NT2/D1 (cell line): ENCODE data around the gene COBL.

ENCODE experiments used
- DNase-seq: peaks from one replicate; pipeline ENCODE4 v3.0.0-alpha.2; 2011; ENCODE audit warnings: low read depth, low spot score
- H3K27me3 ChIP-seq: 2 replicates; pipeline ENCODE4 v1.6.0; 2011; ENCODE audit warnings: mild to moderate bottlenecking; ENCODE audit not compliant: insufficient read length, insufficient read depth
- H3K36me3 ChIP-seq: 2 replicates; pipeline ENCODE4 v1.6.1; 2011; ENCODE audit warnings: mild to moderate bottlenecking, low read length, mixed read lengths; ENCODE audit not compliant: insufficient read depth, insufficient read length
- H3K4me1 ChIP-seq: 2 replicates; pipeline ENCODE4 v1.5.1; 2011; ENCODE audit not compliant: insufficient read depth, insufficient read length
- H3K4me3 ChIP-seq: 2 replicates; pipeline ENCODE4 v1.5.1; 2011; ENCODE audit warnings: low read depth; ENCODE audit not compliant: insufficient read length
- H3K9ac ChIP-seq: 2 replicates; pipeline ENCODE4 v1.6.0; 2011; ENCODE audit warnings: low read depth; ENCODE audit not compliant: insufficient read length
- H3K9me3 ChIP-seq: 2 replicates; pipeline ENCODE4 v1.5.1; 2011; ENCODE audit warnings: mild to moderate bottlenecking, low read length; ENCODE audit not compliant: insufficient read depth
- SUZ12 ChIP-seq: IDR thresholded peaks from 2 replicates; pipeline ENCODE4 v1.6.1; 2011; ENCODE audit not compliant: insufficient read length, insufficient read depth; ENCODE audit errors: extremely low read depth
- YY1 ChIP-seq: IDR thresholded peaks from 2 replicates; pipeline ENCODE4 v1.6.1; 2011; ENCODE audit not compliant: insufficient read length, insufficient read depth
- ZNF274 ChIP-seq: IDR thresholded peaks from 2 replicates; pipeline ENCODE4 v1.6.1; 2011; ENCODE audit warnings: mild to moderate bottlenecking, low read depth, low read length

Gene COBL

GRCh38 chr7:51080216-51080615 is 236.4 kb downstream of the COBL start:
- TF ChIP-seq ZNF274, result no peak
- H3K27me3 ChIP-seq, result no peaks in the 10 kb centered on the region
- peaks cover 15% of the 10 kb centered on the region for H3K4me1 ChIP-seq
- DNase-seq, result no peak
- H3K4me3 ChIP-seq, result no peak overlapping the region
- H3K36me3 ChIP-seq, result no peaks in the 10 kb centered on the region
- no peak overlapping the region for H3K9ac ChIP-seq
- H3K9me3 ChIP-seq, result 0 out of 2 replicates have a peak, but pooled peaks cover 8% of the 10 kb centered on the region

GRCh38 chr7:51079494-51079893 is 237.1 kb downstream of the COBL start:
- Histone ChIP-seq H3K9me3 (0 out of 2 replicates have a peak, but pooled peaks cover 8% of the 10 kb centered on the region), H3K36me3 (no peaks in the 10 kb centered on the region), H3K4me1 (peaks cover 15% of the 10 kb centered on the region), H3K9ac (no peak overlapping the region), H3K27me3 (no peaks in the 10 kb centered on the region), H3K4me3 (no peak overlapping the region)
- no peak for DNase-seq
- TF ChIP-seq SUZ12 (no peak), YY1 (no peak)

GRCh38 chr7:51078653-51079052 is 238.0 kb downstream of the COBL start:
- H3K4me3 ChIP-seq, result no peak overlapping the region
- TF ChIP-seq YY1 (no peak), ZNF274 (no peak), SUZ12 (no peak)
- 0 out of 2 replicates have a peak, but pooled peaks cover 8% of the 10 kb centered on the region for H3K9me3 ChIP-seq
- no peak overlapping the region for H3K9ac ChIP-seq
- no peaks in the 10 kb centered on the region for H3K27me3 ChIP-seq
- H3K36me3 ChIP-seq, result no peaks in the 10 kb centered on the region
- no peak for DNase-seq
- peaks cover 15% of the 10 kb centered on the region for H3K4me1 ChIP-seq

GRCh38 chr7:51077987-51078370 is 238.6 kb downstream of the COBL start:
- Histone ChIP-seq H3K9ac (no peak overlapping the region), H3K36me3 (no peaks in the 10 kb centered on the region), H3K4me1 (peaks cover 15% of the 10 kb centered on the region), H3K4me3 (no peak overlapping the region), H3K27me3 (no peaks in the 10 kb centered on the region), H3K9me3 (0 out of 2 replicates have a peak, but pooled peaks cover 8% of the 10 kb centered on the region)
- no peak for TF ChIP-seq SUZ12
- no peak for DNase-seq

- Histone ChIP-seq H3K4me1 (peaks cover 15% of the 10 kb centered on the region), H3K36me3 (no peaks in the 10 kb centered on the region), H3K27me3 (no peaks in the 10 kb centered on the region), H3K9ac (no peak overlapping the region), H3K4me3 (no peak overlapping the region), H3K9me3 (0 out of 2 replicates have a peak, but pooled peaks cover 8% of the 10 kb centered on the region)
- TF ChIP-seq SUZ12 (no peak), ZNF274 (no peak), YY1 (no peak)
- no peak for DNase-seq
Observed at GRCh38 chr7:51077316-51077986, 239.2 kb downstream of the COBL start.

- H3K27me3 ChIP-seq, result no peaks in the 10 kb centered on the region
- no peak for DNase-seq
- no peak overlapping the region for H3K4me3 ChIP-seq
- H3K4me1 ChIP-seq, result peaks cover 8% of the 10 kb centered on the region
- H3K9me3 ChIP-seq, result 0 out of 2 replicates have a peak, but pooled peaks cover 8% of the 10 kb centered on the region
- no peak overlapping the region for H3K9ac ChIP-seq
- TF ChIP-seq ZNF274 (no peak), SUZ12 (no peak), YY1 (no peak)
- no peaks in the 10 kb centered on the region for H3K36me3 ChIP-seq
Observed at GRCh38 chr7:51075681-51076580, 240.7 kb downstream of the COBL start.

- H3K4me3 ChIP-seq, result no peak overlapping the region
- no peak overlapping the region for H3K9ac ChIP-seq
- H3K36me3 ChIP-seq, result no peaks in the 10 kb centered on the region
- H3K27me3 ChIP-seq, result no peaks in the 10 kb centered on the region
- TF ChIP-seq SUZ12 (no peak), ZNF274 (no peak), YY1 (no peak)
- no peak for DNase-seq
- H3K9me3 ChIP-seq, result no peaks in the 10 kb centered on the region
- no peaks in the 10 kb centered on the region for H3K4me1 ChIP-seq
Observed at GRCh38 chr7:51073171-51073570, 243.4 kb downstream of the COBL start.
